HG02852 (cell line): ENCODE measurements around the gene CES2.
"Not testable (repeated sequence)": the region's sequence is repeated elsewhere in the genome, so short reads cannot be mapped to it uniquely, and the experiment has no call there.

Experiments
- ATAC-seq: cut with Tn5 transposase; IDR thresholded peaks from one replicate; pipeline ENCODE4 v1.9.1; 2021; ENCODE audit warnings: mild to moderate bottlenecking, moderate library complexity; ENCODE audit not compliant: unreplicated experiment

CES2 gene

DNA sequence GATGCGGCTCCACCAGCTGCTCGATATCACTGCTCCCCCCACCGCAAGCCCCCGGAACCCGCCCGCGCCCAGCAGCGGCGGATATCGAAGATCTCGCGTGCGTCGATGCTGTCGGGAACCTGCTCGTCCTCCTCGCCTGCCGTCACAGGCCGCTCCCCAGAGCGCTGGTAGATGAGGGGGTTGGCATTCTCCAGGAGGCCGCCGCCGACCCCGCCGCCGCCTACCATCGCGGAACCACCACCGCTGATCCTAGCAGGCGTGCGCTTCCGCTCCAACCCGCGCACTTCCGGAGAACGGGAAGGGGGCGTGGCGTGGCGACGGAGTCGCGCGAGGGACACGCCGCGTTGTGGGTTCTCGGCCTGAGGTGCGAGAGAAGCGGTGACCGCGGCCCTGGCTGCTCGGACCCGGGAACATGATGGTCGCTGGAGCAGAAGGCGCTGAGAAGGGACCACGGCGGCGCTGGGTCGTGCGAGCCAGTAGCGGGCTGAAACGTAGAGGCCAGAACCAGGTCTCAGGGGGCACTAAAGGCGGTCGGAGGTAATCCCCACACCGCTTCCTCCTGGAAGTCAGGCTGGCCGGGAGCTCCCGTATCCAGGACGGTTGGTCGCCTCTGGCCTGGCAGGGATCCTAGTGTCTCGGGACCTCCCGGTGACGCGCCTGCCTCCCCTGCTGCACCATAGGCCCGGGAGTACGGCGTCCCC, 1.0 kb upstream of the CES2 start, which contains the start of gene CIAO2B:
Gene CIAO2B, minus strand, starts transcription at position 265 of the 701 bp plus-strand sequence. Its CDS starts 38 bp downstream, at position 227.
- ATAC-seq, result peak; percentile 81

GRCh38 chr16:66934839-66935313, 440 bp upstream of the CES2 start:
- ATAC-seq, result not testable (repeated sequence)

DNA sequence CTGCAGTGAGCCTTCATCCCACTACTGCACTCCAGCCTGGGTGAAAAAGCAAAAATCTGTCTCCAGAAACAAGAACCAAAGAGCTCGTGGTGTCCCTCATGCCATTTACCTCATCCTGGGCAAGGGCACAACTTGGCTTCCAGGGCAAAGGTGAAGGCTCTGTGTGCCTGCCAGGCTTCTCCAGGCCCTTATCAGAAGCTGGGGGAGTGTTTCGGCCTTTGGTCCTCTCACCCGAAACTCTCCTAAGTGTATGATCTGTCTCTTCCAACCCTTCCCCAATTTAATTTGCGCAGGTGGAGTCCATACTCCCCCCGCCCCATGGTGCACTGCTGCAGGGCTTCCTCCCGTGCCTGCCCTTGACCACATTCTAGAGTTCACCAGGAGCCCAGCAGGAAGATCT, 1.1 kb downstream of the CES2 start:
- no peak for ATAC-seq

- ATAC-seq, result no peak
These were observed 1.7 kb downstream of the CES2 start for GRCh38 chr16:66936889-66937554.

DNA sequence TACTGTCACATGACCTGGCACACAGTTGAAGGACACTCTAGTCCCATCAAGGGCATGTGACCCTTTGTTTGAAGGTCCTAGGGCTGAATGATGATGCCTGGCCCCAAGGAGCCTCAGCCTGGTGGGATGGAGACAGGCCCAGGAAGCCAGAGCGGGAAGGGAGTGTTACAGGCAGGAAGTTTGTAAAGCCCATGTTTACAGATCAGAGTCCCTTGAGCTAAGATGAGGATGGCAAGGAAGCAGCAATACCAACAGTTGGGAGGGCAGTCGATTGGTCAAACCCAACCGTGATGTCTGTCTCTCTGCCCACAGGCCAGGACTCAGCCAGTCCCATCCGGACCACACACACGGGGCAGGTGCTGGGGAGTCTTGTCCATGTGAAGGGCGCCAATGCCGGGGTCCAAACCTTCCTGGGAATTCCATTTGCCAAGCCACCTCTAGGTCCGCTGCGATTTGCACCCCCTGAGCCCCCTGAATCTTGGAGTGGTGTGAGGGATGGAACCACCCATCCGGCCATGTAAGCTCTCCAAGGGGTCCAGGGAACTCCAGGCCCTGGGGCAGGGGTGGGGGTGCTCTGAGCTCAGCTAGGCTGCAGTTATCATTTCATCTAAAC, 2.5 kb downstream of the CES2 start:
- no peak for ATAC-seq

GRCh38 chr16:66939366-66939765, 4.0 kb downstream of the CES2 start:
- no peak for ATAC-seq

GRCh38 chr16:66940236-66940635, 4.9 kb downstream of the CES2 start:
- no peak for ATAC-seq

- no peak for ATAC-seq
These were observed 7.7 kb downstream of the CES2 start for GRCh38 chr16:66942981-66943380.

- ATAC-seq, result no peak
These were observed 8.2 kb downstream of the CES2 start for GRCh38 chr16:66943426-66944053.

DNA sequence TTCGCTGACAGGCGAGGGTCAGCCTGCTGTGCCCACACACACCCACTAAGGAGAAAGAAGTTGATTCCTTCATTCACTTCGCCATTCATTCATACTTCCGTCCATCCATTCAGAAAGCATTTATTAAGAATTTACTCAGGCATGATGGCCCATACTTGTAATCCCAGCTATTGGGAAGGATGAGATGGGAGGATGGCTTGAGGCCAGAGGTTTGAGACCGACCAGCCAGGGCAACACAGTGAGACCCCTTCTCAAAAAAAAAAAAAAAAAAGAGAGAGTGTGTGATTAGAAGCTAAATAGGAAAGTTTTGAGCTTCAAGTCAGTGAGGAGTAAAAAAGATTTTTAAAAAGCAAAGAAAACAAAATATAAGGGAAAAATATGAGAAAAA, 8.7 kb downstream of the CES2 start:
- no peak for ATAC-seq

- ATAC-seq, result not testable (repeated sequence)
These were observed 9.7 kb downstream of the CES2 start for GRCh38 chr16:66944971-66945370.

DNA sequence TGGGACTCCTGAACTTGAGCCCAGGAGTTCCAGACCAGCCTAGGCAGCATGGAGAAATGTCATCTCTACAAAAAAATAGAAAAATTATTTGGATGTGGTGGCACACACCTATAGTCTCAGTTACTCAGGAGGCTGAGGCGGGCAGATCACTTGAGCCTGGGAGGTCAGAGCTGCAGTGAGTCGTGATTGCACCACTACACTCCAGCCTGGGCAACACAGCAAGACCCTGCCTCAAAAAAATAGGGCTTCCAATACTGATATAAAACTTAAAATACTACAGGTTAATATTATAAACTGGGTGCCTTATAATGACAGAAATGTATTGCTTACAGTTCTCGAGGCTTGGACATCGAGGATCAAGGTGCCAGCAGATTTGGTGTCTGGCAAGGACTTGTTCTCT, 10.6 kb downstream of the CES2 start:
- ATAC-seq, result no peak

- no peak for ATAC-seq
These were observed 11.2 kb downstream of the CES2 start for GRCh38 chr16:66946541-66946940.

- ATAC-seq, result no peak
These were observed 11.6 kb downstream of the CES2 start for GRCh38 chr16:66946974-66947301.

DNA sequence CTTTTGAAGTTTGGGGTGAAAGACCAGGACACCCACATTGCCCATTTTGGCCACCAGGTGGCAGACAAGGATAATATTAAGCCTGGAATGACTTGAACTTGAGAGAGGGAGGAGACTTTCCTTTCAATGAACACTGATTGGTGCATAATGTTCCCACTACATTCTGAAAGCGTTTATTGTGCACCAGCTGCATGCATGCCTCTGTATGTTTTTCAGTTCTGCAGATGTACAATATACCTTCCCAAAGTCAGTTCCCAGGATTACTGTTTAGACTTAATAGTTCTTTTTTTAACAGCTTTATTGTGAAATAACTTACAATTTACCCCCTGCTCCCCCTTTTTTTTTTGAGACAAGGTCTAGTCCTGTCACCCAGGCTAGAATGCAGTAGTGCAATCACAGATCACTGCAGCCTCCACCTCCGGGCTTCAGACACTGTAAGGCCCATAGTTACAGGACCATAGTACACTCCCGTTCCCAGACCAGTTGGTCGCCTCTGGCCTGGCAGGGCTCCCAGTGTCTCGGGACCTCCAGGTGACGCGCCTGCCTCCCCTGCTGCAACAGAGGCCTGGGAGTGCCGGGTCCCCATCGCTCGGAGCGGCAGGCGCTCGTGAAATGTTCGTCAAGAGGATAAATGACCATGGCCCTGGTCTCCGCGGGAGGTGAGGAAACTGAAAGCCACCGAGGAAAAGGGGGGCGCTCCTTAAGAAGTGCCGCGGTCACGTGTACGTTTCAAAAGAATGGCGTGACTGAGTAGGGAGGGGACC, 12.2 kb downstream of the CES2 start:
- peak; percentile 77 for ATAC-seq

DNA sequence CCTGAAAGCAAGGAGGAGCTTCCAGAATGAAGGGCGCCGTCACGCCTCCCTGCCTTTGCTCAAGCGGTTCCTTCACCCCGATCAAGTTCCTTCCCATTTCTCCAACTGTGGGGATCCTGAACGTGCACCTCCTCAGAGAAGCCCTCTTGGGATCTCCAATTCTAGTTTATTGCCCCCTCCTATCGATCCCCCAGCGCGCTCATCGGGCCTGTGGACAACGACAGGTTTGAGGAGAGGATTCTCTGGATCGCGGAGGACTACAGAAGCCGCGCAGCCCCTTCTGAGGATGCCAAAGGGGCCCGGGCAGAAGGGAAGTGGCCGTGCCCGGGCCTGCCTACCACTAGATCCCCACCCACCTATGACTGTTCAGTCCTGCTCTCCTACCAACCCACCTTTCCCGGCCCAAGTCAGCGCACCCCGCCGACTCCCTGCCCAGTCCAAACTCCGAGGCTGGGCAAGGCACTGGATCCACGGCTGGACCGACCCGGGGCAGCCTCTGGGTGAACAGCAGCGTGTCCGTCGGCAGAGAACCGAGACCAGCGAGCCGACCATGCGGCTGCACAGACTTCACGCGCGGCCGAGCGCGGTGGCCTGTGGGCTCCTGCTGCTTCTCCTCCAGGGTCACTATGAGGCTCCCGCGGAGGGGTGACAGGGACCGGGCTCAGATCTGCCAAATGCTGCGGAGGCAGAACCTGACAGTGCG, 13.0 kb downstream of the CES2 start:
- ATAC-seq, result no peak

DNA sequence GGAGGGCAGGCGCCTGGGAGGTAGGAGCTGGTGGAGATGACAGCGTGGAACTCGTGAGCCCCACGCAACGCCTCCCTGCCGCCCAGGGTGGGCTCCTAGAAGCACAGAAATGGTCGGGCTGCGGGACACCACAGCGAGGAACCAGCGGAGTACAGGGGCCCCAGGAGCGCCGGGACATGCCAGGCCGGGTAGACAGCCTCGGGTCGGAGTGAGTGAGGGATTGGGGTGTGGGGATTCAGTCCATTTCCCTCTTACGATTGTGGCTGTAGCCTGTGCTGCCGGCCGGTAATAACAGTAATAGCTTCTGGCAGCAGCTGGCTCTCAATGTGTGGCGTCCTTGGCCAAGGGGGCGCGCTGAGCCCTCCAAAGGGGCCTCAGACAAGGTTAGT, 13.5 kb downstream of the CES2 start:
- ATAC-seq, result no peak

- ATAC-seq, result no peak
These were observed 14.2 kb downstream of the CES2 start for GRCh38 chr16:66949472-66949871.

DNA sequence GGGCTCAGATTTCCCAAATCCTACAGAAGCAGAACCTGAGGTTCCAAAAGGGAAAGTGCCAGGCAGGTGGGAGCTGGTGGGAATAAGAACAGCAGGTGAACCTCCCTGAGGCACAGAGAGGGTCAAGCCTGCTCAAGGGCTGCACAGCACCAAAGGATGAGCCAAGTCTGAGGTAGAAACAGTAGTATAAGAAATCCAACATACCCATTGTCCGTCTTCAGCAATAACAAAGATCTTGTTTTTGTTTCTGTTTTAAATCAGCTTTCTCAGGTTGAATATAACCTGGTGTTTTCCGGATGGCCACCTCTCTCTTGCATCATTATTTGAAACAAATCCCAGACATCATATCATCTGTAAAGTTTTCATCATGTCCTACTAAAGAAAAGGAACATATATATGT, 15.1 kb downstream of the CES2 start:
- ATAC-seq, result no peak
